HEK293 (cell line): Measurements from ENCODE around the gene CPSF6.
A peak's percentile ranks its signal among the peaks of the same experiment; 100 is the strongest.

ENCODE experiments used
- CTCF ChIA-PET: fragments of 350-600 bp; formaldehyde crosslinking; extraction: SDS; loops from one replicate; lab custom pipeline; 2021; ENCODE audit warnings: antibody characterized with exemption; lab: Yijun Ruan, JAX
- POLR2A ChIA-PET: fragments of 300-600 bp; formaldehyde crosslinking; extraction: SDS; loops from one replicate; lab custom pipeline; 2020; ENCODE audit warnings: antibody characterized with exemption, inconsistent platforms; lab: Yijun Ruan, JAX
- H3K27ac ChIP-seq: fragments of 200-500 bp; sonication (Bioruptor generic); 2 replicates; pipeline ENCODE4 v1.5.1; 2014; ENCODE audit warnings: low read depth, low read length, control low read depth, inconsistent platforms; ENCODE audit errors: extremely low read depth
- H3K36me3 ChIP-seq, 2 experiments: fragments of 200-500 bp in 1 of 2; sonication (Bioruptor generic) in 1 of 2; 1 replicate in 1 of 2; 2 replicates in 1 of 2; pipeline ENCODE4 v1.5.1; 2014 to 2017; ENCODE audit warnings: inconsistent platforms in 2 of 2, low read length in 2 of 2; ENCODE audit not compliant: control insufficient read depth in 2 of 2, insufficient read depth in 1 of 2
- H3K4me1 ChIP-seq: fragments of 200-500 bp; sonication (Bioruptor generic); 2 replicates; pipeline ENCODE4 v1.5.1; 2014; ENCODE audit warnings: mild to moderate bottlenecking, low read length, inconsistent platforms; ENCODE audit not compliant: control insufficient read depth, insufficient read depth
- H3K4me3 ChIP-seq: 2 replicates; pipeline ENCODE4 v1.5.1; 2011; ENCODE audit warnings: low read depth, mild to moderate bottlenecking, control low read depth, low read length, moderate library complexity
- H3K9me3 ChIP-seq: fragments of 200-500 bp; sonication (Bioruptor generic); 2 replicates; pipeline ENCODE4 v1.5.1; 2014; ENCODE audit warnings: low read depth, low read length, inconsistent platforms; ENCODE audit not compliant: control insufficient read depth, insufficient read depth
- ELK4 ChIP-seq: IDR thresholded peaks from 2 replicates; pipeline ENCODE4 v1.6.1; 2011; ENCODE audit warnings: mild to moderate bottlenecking, low read depth, low read length, borderline replicate concordance
- FEZF1 ChIP-seq: fragments of 450-650 bp; formaldehyde crosslinking; IDR thresholded peaks from 2 replicates; pipeline ENCODE4 v1.5.1; 2016; ENCODE audit warnings: missing biosample characterization, missing genetic modification characterization
- GLI4 ChIP-seq: fragments of 450-650 bp; formaldehyde crosslinking; IDR thresholded peaks from 2 replicates; pipeline ENCODE4 v1.5.1; 2016; ENCODE audit warnings: missing biosample characterization, missing genetic modification characterization
- INSM2 ChIP-seq: fragments of 450-650 bp; formaldehyde crosslinking; IDR thresholded peaks from 2 replicates; pipeline ENCODE4 v1.5.1; 2016; ENCODE audit warnings: missing biosample characterization, missing genetic modification characterization
- KLF1 ChIP-seq: fragments of 450-650 bp; formaldehyde crosslinking; IDR thresholded peaks from 2 replicates; pipeline ENCODE4 v1.5.1; 2016; ENCODE audit warnings: missing biosample characterization, missing genetic modification characterization
- KLF10 ChIP-seq: fragments of 450-650 bp; IDR thresholded peaks from 2 replicates; pipeline ENCODE4 v1.5.1; 2018; ENCODE audit warnings: missing biosample characterization, mild to moderate bottlenecking, missing genetic modification characterization
- KLF16 ChIP-seq: fragments of 450-650 bp; formaldehyde crosslinking; IDR thresholded peaks from 2 replicates; pipeline ENCODE4 v1.5.1; 2017; ENCODE audit warnings: missing biosample characterization, missing genetic modification characterization
- KLF8 ChIP-seq: fragments of 450-650 bp; formaldehyde crosslinking; IDR thresholded peaks from 2 replicates; pipeline ENCODE4 v1.5.1; 2016; ENCODE audit warnings: missing biosample characterization, missing genetic modification characterization
- ZBTB20 ChIP-seq: fragments of 450-650 bp; formaldehyde crosslinking; IDR thresholded peaks from 2 replicates; pipeline ENCODE4 v1.5.1; 2016; ENCODE audit warnings: missing biosample characterization, missing genetic modification characterization
- ZBTB21 ChIP-seq: fragments of 450-650 bp; formaldehyde crosslinking; IDR thresholded peaks from 2 replicates; pipeline ENCODE4 v1.5.1; 2017; ENCODE audit warnings: missing biosample characterization, missing genetic modification characterization
- ZNF112 ChIP-seq: fragments of 450-650 bp; formaldehyde crosslinking; IDR thresholded peaks from 2 replicates; pipeline ENCODE4 v1.5.0; 2017; ENCODE audit warnings: missing biosample characterization, missing genetic modification characterization
- ZNF140 ChIP-seq: fragments of 450-650 bp; formaldehyde crosslinking; IDR thresholded peaks from 2 replicates; pipeline ENCODE4 v1.5.1; 2016; ENCODE audit warnings: missing biosample characterization, missing genetic modification characterization
- ZNF146 ChIP-seq: fragments of 450-650 bp; formaldehyde crosslinking; IDR thresholded peaks from 2 replicates; pipeline ENCODE4 v1.5.1; 2016; ENCODE audit warnings: missing biosample characterization, missing genetic modification characterization
- ZNF280C ChIP-seq: fragments of 450-650 bp; formaldehyde crosslinking; IDR thresholded peaks from 2 replicates; pipeline ENCODE4 v1.5.1; 2016; ENCODE audit warnings: missing biosample characterization, missing genetic modification characterization
- ZNF354C ChIP-seq: fragments of 450-650 bp; formaldehyde crosslinking; IDR thresholded peaks from 2 replicates; pipeline ENCODE4 v1.5.1; 2016; ENCODE audit warnings: missing biosample characterization, missing genetic modification characterization, low read depth, borderline replicate concordance
- ZNF404 ChIP-seq: fragments of 450-650 bp; formaldehyde crosslinking; IDR thresholded peaks from 2 replicates; pipeline ENCODE4 v1.5.1; 2017; ENCODE audit warnings: missing biosample characterization, missing genetic modification characterization
- ZNF433 ChIP-seq: fragments of 450-650 bp; formaldehyde crosslinking; IDR thresholded peaks from 2 replicates; pipeline ENCODE4 v1.5.1; 2016; ENCODE audit warnings: missing biosample characterization, missing genetic modification characterization, low read depth
- ZNF501 ChIP-seq: fragments of 450-650 bp; formaldehyde crosslinking; IDR thresholded peaks from 2 replicates; pipeline ENCODE4 v1.5.1; 2016; ENCODE audit warnings: missing biosample characterization, missing genetic modification characterization
- ZNF549 ChIP-seq: fragments of 450-650 bp; IDR thresholded peaks from 2 replicates; pipeline ENCODE4 v1.5.1; 2018; ENCODE audit warnings: missing biosample characterization, missing genetic modification characterization, mild to moderate bottlenecking, inconsistent platforms, moderate library complexity
- ZNF560 ChIP-seq: fragments of 450-650 bp; formaldehyde crosslinking; IDR thresholded peaks from 2 replicates; pipeline ENCODE4 v1.5.1; 2017; ENCODE audit warnings: missing biosample characterization, missing genetic modification characterization, borderline replicate concordance
- ZNF585B ChIP-seq: fragments of 450-650 bp; formaldehyde crosslinking; IDR thresholded peaks from 2 replicates; pipeline ENCODE4 v1.5.1; 2016; ENCODE audit warnings: missing biosample characterization, missing genetic modification characterization
- ZNF624 ChIP-seq: fragments of 450-650 bp; formaldehyde crosslinking; IDR thresholded peaks from 2 replicates; pipeline ENCODE4 v1.5.1; 2017; ENCODE audit warnings: missing biosample characterization, missing genetic modification characterization
- ZNF747 ChIP-seq: fragments of 450-650 bp; formaldehyde crosslinking; IDR thresholded peaks from 2 replicates; pipeline ENCODE4 v1.5.1; 2016; ENCODE audit warnings: missing biosample characterization, missing genetic modification characterization
- ZNF777 ChIP-seq: fragments of 450-650 bp; formaldehyde crosslinking; IDR thresholded peaks from 2 replicates; pipeline ENCODE4 v1.5.1; 2017; ENCODE audit warnings: missing biosample characterization, missing genetic modification characterization, borderline replicate concordance
- ZSCAN16 ChIP-seq: fragments of 450-650 bp; formaldehyde crosslinking; IDR thresholded peaks from 2 replicates; pipeline ENCODE4 v1.5.1; 2016; ENCODE audit warnings: missing biosample characterization, missing genetic modification characterization
- ZSCAN23 ChIP-seq: fragments of 450-650 bp; formaldehyde crosslinking; IDR thresholded peaks from 2 replicates; pipeline ENCODE4 v1.5.1; 2016; ENCODE audit warnings: missing biosample characterization, missing genetic modification characterization
- ZSCAN30 ChIP-seq: fragments of 450-650 bp; IDR thresholded peaks from 2 replicates; pipeline ENCODE4 v1.5.1; 2018; ENCODE audit warnings: missing biosample characterization, mild to moderate bottlenecking, missing genetic modification characterization, moderate library complexity
- TF ChIP-seq, protein P1 (sequence below): fragments of 450-650 bp; formaldehyde crosslinking; IDR thresholded peaks from 2 replicates; pipeline ENCODE4 v1.5.1; 2016; ENCODE audit warnings: missing biosample characterization, missing genetic modification characterization
- TF ChIP-seq, protein P2 (sequence below): fragments of 450-650 bp; formaldehyde crosslinking; IDR thresholded peaks from 2 replicates; pipeline ENCODE4 v1.5.1; 2017; ENCODE audit warnings: missing biosample characterization, missing genetic modification characterization

Gene CPSF6

GRCh38 chr12:69291278-69291593, 51.9 kb downstream of the CPSF6 start:
- no peaks in the 10 kb centered on the region for H3K36me3 ChIP-seq
- no peaks in the 10 kb centered on the region for H3K4me1 ChIP-seq
- CTCF ChIA-PET: interaction anchor here (0.6 to 1.7 kb wide), 12 partner anchors 8 to 1098 kb away, joined by 3 to 12 read pairs (median 3); no protein-coding TSS in a partner anchor
- no peak overlapping the region for H3K4me3 ChIP-seq
- no peak overlapping the region for H3K27ac ChIP-seq
- no peak for TF ChIP-seq KLF8
- TF ChIP-seq ZNF146: no peak
- no peak for TF ChIP-seq ZNF777 (tag by site-specific recombination)
- TF ChIP-seq, protein P1, sequence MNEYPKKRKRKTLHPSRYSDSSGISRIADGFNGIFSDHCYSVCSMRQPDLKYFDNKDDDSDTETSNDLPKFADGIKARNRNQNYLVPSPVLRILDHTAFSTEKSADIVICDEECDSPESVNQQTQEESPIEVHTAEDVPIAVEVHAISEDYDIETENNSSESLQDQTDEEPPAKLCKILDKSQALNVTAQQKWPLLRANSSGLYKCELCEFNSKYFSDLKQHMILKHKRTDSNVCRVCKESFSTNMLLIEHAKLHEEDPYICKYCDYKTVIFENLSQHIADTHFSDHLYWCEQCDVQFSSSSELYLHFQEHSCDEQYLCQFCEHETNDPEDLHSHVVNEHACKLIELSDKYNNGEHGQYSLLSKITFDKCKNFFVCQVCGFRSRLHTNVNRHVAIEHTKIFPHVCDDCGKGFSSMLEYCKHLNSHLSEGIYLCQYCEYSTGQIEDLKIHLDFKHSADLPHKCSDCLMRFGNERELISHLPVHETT (tag by site-specific recombination): no peak
- TF ChIP-seq ZSCAN23 (tag by site-specific recombination): no peak
- TF ChIP-seq, protein P2, sequence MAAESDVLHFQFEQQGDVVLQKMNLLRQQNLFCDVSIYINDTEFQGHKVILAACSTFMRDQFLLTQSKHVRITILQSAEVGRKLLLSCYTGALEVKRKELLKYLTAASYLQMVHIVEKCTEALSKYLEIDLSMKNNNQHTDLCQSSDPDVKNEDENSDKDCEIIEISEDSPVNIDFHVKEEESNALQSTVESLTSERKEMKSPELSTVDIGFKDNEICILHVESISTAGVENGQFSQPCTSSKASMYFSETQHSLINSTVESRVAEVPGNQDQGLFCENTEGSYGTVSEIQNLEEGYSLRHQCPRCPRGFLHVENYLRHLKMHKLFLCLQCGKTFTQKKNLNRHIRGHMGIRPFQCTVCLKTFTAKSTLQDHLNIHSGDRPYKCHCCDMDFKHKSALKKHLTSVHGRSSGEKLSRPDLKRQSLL (tag by site-specific recombination): no peak
- TF ChIP-seq KLF16: no peak
- TF ChIP-seq FEZF1 (tag by site-specific recombination): no peak
- no peak for TF ChIP-seq ZNF112 (tag by site-specific recombination)
- TF ChIP-seq ZNF549 (tag by site-specific recombination): no peak
- no peak for TF ChIP-seq KLF10 (tag by site-specific recombination)
- TF ChIP-seq ZSCAN16 (tag by site-specific recombination): no peak
- TF ChIP-seq INSM2 (tag by site-specific recombination): no peak
- no peak for TF ChIP-seq ZSCAN30
- no peak for TF ChIP-seq ZNF433 (tag by site-specific recombination)
- TF ChIP-seq ZNF140 (tag by site-specific recombination): no peak
- POLR2A ChIA-PET: no interaction called here
- no peaks in the 10 kb centered on the region for H3K9me3 ChIP-seq

GRCh38 chr12:69298133-69298532, 58.8 kb downstream of the CPSF6 start:
- H3K4me3 ChIP-seq: no peak overlapping the region
- TF ChIP-seq GLI4 (no peak), ZBTB20 (tag by site-specific recombination) (no peak), ZNF585B (peak; percentile 97), ZNF747 (no peak)
- CTCF ChIA-PET: no interaction called here
- no peaks in the 10 kb centered on the region for H3K9me3 ChIP-seq
- POLR2A ChIA-PET: no interaction called here
- H3K36me3 ChIP-seq: no peaks in the 10 kb centered on the region
- H3K4me1 ChIP-seq: no peaks in the 10 kb centered on the region
- H3K27ac ChIP-seq: no peak overlapping the region

GRCh38 chr12:69298947-69299346, 59.6 kb downstream of the CPSF6 start:
- no peaks in the 10 kb centered on the region for H3K36me3 ChIP-seq
- POLR2A ChIA-PET: no interaction called here
- H3K4me1 ChIP-seq: no peaks in the 10 kb centered on the region
- no peak overlapping the region for H3K4me3 ChIP-seq
- CTCF ChIA-PET: interaction anchor here (0.7 to 1.0 kb wide), 2 partner anchors 8 to 110 kb away, joined by 3 read pairs; no protein-coding TSS in a partner anchor
- H3K27ac ChIP-seq: no peak overlapping the region
- H3K9me3 ChIP-seq: no peaks in the 10 kb centered on the region
- TF ChIP-seq KLF1 (tag by site-specific recombination) (no peak), ZNF560 (tag by site-specific recombination) (no peak), ZNF624 (tag by site-specific recombination) (no peak), ZNF354C (tag by site-specific recombination) (no peak), ZBTB21 (tag by site-specific recombination) (no peak), ZNF777 (tag by site-specific recombination) (no peak), ELK4 (no peak), ZNF501 (tag by site-specific recombination) (no peak), ZNF404 (tag by site-specific recombination) (no peak), ZNF280C (tag by site-specific recombination) (no peak)
